HFFc6 (cell line): ENCODE results near the gene ABCD3. TPM values are rescaled to one million over a fixed set of nuclear protein-coding genes. Genes with fewer than 3 reads are reported as not detected.
A peak's percentile ranks its signal among the peaks of the same experiment; 100 is the strongest.

Experiments
- DNase-seq: peaks from one replicate; pipeline ENCODE4 v3.0.0-alpha.2; 2018
- H3K27ac Mint-ChIP-seq: 2 replicates; pipeline ENCODE4 v1.8.0; 2020; ENCODE audit warnings: mild to moderate bottlenecking, mixed read lengths
- H3K27me3 Mint-ChIP-seq: 2 replicates; pipeline ENCODE4 v1.8.0; 2021; ENCODE audit warnings: mild to moderate bottlenecking, moderate library complexity, mixed read lengths; ENCODE audit not compliant: insufficient read depth
- H3K36me3 Mint-ChIP-seq: 2 replicates; pipeline ENCODE4 v1.8.0; 2021; ENCODE audit warnings: low read depth, mixed read lengths
- H3K4me1 Mint-ChIP-seq: 2 replicates; pipeline ENCODE4 v1.8.0; 2020; ENCODE audit warnings: low read depth, mixed read lengths
- H3K4me3 Mint-ChIP-seq: 2 replicates; pipeline ENCODE4 v1.8.0; 2020; ENCODE audit warnings: mild to moderate bottlenecking, moderate library complexity, mixed read lengths
- H3K9me3 Mint-ChIP-seq: 2 replicates; pipeline ENCODE4 v1.8.0; 2020; ENCODE audit warnings: mild to moderate bottlenecking, mixed read lengths
- CTCF ChIP-seq: fragments of 200-600 bp; sonication (generic); IDR thresholded peaks from 2 replicates; pipeline ENCODE4 v1.5.0; 2021; ENCODE audit warnings: antibody characterized with exemption, mild to moderate bottlenecking
- total RNA-seq, 6 experiments: library from RNA; stranded (reverse); fragmentation: NEBNext Ultra II Directional; extraction: Animal tissue kit (Norgen Biotek cat#: 25700); gene quantifications; 2 replicates in 1 of 6; 3 replicates in 5 of 6; pipeline ENCODE4 v1.2.3, GENCODE V29; 2021

Gene ABCD3
- total RNA-seq, 6 experiments from 2014 or later = 43.2 to 49.0 (median 46.3) TPM

GRCh38 chr1:94395231-94395630 lies 23.0 kb upstream of the ABCD3 start:
- Mint-ChIP-seq H3K9me3 (no peaks in the 10 kb centered on the region), H3K27ac (no peak overlapping the region), H3K4me3 (no peak overlapping the region), H3K36me3 (no peaks in the 10 kb centered on the region), H3K27me3 (peaks cover 30% of the 10 kb centered on the region), H3K4me1 (no peaks in the 10 kb centered on the region)
- DNase-seq = no peak
- TF ChIP-seq CTCF = no peak

- Mint-ChIP-seq H3K4me1 (no peaks in the 10 kb centered on the region), H3K27me3 (peaks cover 32% of the 10 kb centered on the region), H3K36me3 (no peaks in the 10 kb centered on the region), H3K4me3 (no peak overlapping the region), H3K27ac (no peak overlapping the region), H3K9me3 (no peaks in the 10 kb centered on the region)
- no peak for TF ChIP-seq CTCF
- DNase-seq = no peak
Observed at GRCh38 chr1:94395748-94396309, 22.4 kb upstream of the ABCD3 start.

GRCh38 chr1:94396356-94397010 lies 21.7 kb upstream of the ABCD3 start:
- Mint-ChIP-seq H3K4me3 (no peak overlapping the region), H3K27ac (no peak overlapping the region), H3K4me1 (no peaks in the 10 kb centered on the region), H3K9me3 (no peaks in the 10 kb centered on the region), H3K36me3 (no peaks in the 10 kb centered on the region), H3K27me3 (peaks cover 29% of the 10 kb centered on the region)
- TF ChIP-seq CTCF = 0 out of 2 replicates have a peak, but pooled peaks have one; percentile 20
- no peak for DNase-seq

GRCh38 chr1:94398356-94398755 lies 19.8 kb upstream of the ABCD3 start:
- no peaks in the 10 kb centered on the region for H3K36me3 Mint-ChIP-seq

GRCh38 chr1:94399453-94399852 lies 18.7 kb upstream of the ABCD3 start:
- Mint-ChIP-seq H3K27ac (no peak overlapping the region), H3K4me3 (no peak overlapping the region), H3K36me3 (no peaks in the 10 kb centered on the region), H3K4me1 (no peaks in the 10 kb centered on the region), H3K9me3 (no peaks in the 10 kb centered on the region), H3K27me3 (peaks cover 18% of the 10 kb centered on the region)
- no peak for DNase-seq
- TF ChIP-seq CTCF = no peak

More at GRCh38 chr1:94398356-94398755, 19.8 kb upstream of the ABCD3 start:
- H3K4me1 Mint-ChIP-seq = no peaks in the 10 kb centered on the region
- no peak overlapping the region for H3K27ac Mint-ChIP-seq
- peaks cover 21% of the 10 kb centered on the region for H3K27me3 Mint-ChIP-seq
- H3K4me3 Mint-ChIP-seq = no peak overlapping the region
- no peaks in the 10 kb centered on the region for H3K9me3 Mint-ChIP-seq
- DNase-seq = no peak
- TF ChIP-seq CTCF = no peak
